Ascending aorta (tissue), 2 donors: Measurements from ENCODE around the gene DEDD. TPM values are rescaled to one million over a fixed set of nuclear protein-coding genes. Genes with fewer than 3 reads are reported as not detected.

Experiments
- DNase-seq, 2 donors: peaks; one replicate each; pipeline ENCODE4 v3.0.0-alpha.2; 2019; ENCODE audit warnings: low spot score in 2 of 2
- H3K27ac ChIP-seq, 2 donors: fragments of 200-600 bp; sonication (generic); one replicate each; pipeline ENCODE4 v1.5.1; 2016 to 2017; ENCODE audit warnings: mild to moderate bottlenecking in 1 of 2
- H3K27me3 ChIP-seq: fragments of 200-600 bp; sonication (generic); one replicate; pipeline ENCODE4 v1.5.1; 2017
- H3K36me3 ChIP-seq, 2 donors: fragments of 200-600 bp; sonication (generic); one replicate each; pipeline ENCODE4 v1.5.1; 2016
- H3K4me1 ChIP-seq, 2 donors: fragments of 200-600 bp; sonication (generic); one replicate each; pipeline ENCODE4 v1.5.1; 2016 to 2017; ENCODE audit warnings: mild to moderate bottlenecking in 1 of 2
- H3K4me3 ChIP-seq, 2 donors: fragments of 200-600 bp; sonication (generic); one replicate each; pipeline ENCODE4 v1.5.1; 2016 to 2017; ENCODE audit warnings: mild to moderate bottlenecking in 1 of 2
- H3K9me3 ChIP-seq, 2 donors: fragments of 200-600 bp; sonication (generic); one replicate each; pipeline ENCODE4 v1.5.1; 2016
- CTCF ChIP-seq, 3 experiments: fragments of 200-600 bp in 2 of 3; fragments of 450-650 bp in 1 of 3; sonication (generic) in 2 of 3; IDR thresholded peaks; one replicate each; pipeline ENCODE4 v1.5.1; 2016 to 2019; ENCODE audit warnings: antibody characterized with exemption in 3 of 3, mild to moderate bottlenecking in 1 of 3, moderate library complexity in 1 of 3
- intact Hi-C: fragments of 100-400 bp; cut with DNase I; formaldehyde crosslinking; loops from one replicate; pipeline ENCODE4 v1.15.1; 2023
- total RNA-seq: library from RNA; depleted of rRNA; stranded (reverse); fragments of >200 nt; gene quantifications from one replicate; pipeline ENCODE4 v1.1.0, GENCODE V29; 2016

Gene DEDD
- total RNA-seq, 1 donor from 2014 or later: 27.8 TPM

DNA sequence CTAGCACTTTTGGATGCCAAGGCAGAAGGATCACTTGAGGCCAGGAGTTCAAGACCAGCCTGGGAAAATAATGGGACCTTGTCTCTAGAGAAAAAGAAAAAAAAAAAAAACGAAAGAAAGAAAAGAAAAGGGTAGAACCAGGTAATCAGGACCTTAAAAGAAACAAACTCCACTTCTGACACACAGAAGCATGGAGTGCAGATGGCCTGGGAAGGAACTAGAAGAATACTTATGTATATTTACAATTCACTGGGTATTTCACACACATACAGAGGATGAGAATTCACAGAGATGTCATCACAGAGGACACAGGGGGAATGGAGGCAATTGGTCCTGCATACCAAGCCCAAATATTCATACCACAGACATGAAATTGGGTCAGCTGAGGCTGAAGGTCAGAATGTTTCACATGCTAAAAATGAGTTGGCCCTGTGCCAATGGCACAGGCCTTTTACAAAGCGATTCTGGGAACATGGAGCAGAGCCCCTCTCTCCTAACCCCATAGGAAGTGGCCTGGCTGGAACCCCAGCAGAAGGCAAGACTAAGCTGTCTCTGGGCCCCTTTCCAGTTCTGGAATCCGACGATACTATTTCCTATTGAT, 40.4 kb upstream of the DEDD start:
- H3K27ac ChIP-seq: peak overlapping the region in 1 of 2 donors; percentile 22
- peaks cover 0 to 17% of the 10 kb centered on the region in 2 donors for H3K4me1 ChIP-seq
- no peak for DNase-seq

DNA sequence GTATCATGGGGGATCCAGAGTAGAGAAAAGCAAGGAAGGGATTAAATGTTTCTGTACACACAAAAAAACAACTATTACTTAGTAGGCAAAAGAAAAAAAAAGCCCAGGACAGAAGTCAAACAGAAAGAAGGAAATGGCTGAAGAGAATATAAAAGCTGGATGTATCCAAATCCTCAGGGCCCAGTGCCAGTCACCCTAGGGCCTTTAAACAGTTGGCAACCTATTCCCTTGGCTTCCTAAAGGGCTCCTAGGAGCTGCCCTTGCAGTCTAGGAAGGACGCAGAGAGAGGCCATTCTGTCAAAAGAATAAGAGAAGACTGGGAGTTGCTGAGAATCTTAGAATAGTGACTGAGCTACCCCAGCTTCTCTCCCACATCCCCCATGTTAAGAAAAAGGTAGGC, 39.9 kb upstream of the DEDD start:
- no peak for DNase-seq
- Histone ChIP-seq H3K27ac (peak overlapping the region in 1 of 2 donors; percentile 22), H3K36me3 (peaks cover 47 to 64% of the 10 kb centered on the region in 2 donors), H3K9me3 (no peaks in the 10 kb centered on the region), H3K27me3 (no peaks in the 10 kb centered on the region), H3K4me1 (peaks cover 0 to 14% of the 10 kb centered on the region in 2 donors), H3K4me3 (no peak overlapping the region)
- no peak for TF ChIP-seq CTCF (IDR thresholded peaks at IDR 0.05)
- intact Hi-C loops: no loop called here

More for the DNA sequence above, 40.4 kb upstream of the DEDD start:
- Histone ChIP-seq H3K27me3 (no peaks in the 10 kb centered on the region), H3K4me3 (no peak overlapping the region), H3K9me3 (no peaks in the 10 kb centered on the region), H3K36me3 (peaks cover 47 to 64% of the 10 kb centered on the region in 2 donors)
- TF ChIP-seq CTCF (IDR thresholded peaks at IDR 0.05): no peak
- intact Hi-C loops: no loop called here

DNA sequence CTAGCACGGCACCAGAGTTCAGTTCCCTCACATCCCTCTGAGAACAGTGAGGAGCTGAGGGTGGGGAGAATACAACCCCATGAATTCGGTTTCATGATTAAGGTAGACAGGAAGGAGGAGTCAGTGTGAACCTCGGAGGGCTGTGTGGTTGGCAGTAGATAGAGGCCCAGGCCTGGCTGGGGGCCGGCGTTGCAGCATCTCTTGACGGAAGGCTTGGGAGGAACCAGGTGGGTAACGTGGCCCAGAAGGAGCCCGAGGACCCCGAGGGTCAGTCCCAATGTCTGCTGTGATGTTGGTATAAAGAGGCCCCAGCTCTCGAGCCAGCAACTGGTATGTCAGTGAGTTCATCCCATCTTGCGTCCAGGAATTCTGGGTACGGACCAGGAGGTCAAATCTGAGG, 39.2 kb upstream of the DEDD start:
- H3K4me1 ChIP-seq: peaks cover 3 to 18% of the 10 kb centered on the region in 2 donors
- DNase-seq: no peak
- intact Hi-C loops: no loop called here
- no peak overlapping the region for H3K27ac ChIP-seq
- peaks cover 47 to 64% of the 10 kb centered on the region in 2 donors for H3K36me3 ChIP-seq
- H3K9me3 ChIP-seq: no peaks in the 10 kb centered on the region
- no peak overlapping the region for H3K4me3 ChIP-seq
- no peak for TF ChIP-seq CTCF (IDR thresholded peaks at IDR 0.05)
- H3K27me3 ChIP-seq: no peaks in the 10 kb centered on the region

GRCh38 chr1:161171191-161171590, 38.7 kb upstream of the DEDD start:
- H3K36me3 ChIP-seq: peaks cover 47 to 64% of the 10 kb centered on the region in 2 donors
- no peaks in the 10 kb centered on the region for H3K27me3 ChIP-seq
- TF ChIP-seq CTCF (IDR thresholded peaks at IDR 0.05): no peak
- no peaks in the 10 kb centered on the region for H3K9me3 ChIP-seq
- H3K4me3 ChIP-seq: no peak overlapping the region
- peaks cover 3 to 13% of the 10 kb centered on the region in 2 donors for H3K4me1 ChIP-seq
- H3K27ac ChIP-seq: no peak overlapping the region
- intact Hi-C loops: no loop called here
- no peak for DNase-seq

GRCh38 chr1:161168906-161169305, 36.4 kb upstream of the DEDD start:
- DNase-seq: no peak
- peaks cover 37 to 54% of the 10 kb centered on the region in 2 donors for H3K36me3 ChIP-seq
- no peaks in the 10 kb centered on the region for H3K9me3 ChIP-seq
- H3K27me3 ChIP-seq: no peaks in the 10 kb centered on the region
- intact Hi-C loops: loop anchor here (10.0 kb wide), 1 partner anchor 124 kb away; the partner anchor contains the start of gene USF1
- no peak overlapping the region for H3K4me3 ChIP-seq
- TF ChIP-seq CTCF (IDR thresholded peaks at IDR 0.05): no peak
- no peak overlapping the region for H3K27ac ChIP-seq
- peaks cover 6 to 12% of the 10 kb centered on the region in 2 donors for H3K4me1 ChIP-seq
